HG03460 (cell line): ENCODE results near the gene ADAT3.

Experiments
- ATAC-seq: cut with Tn5 transposase; IDR thresholded peaks from one replicate; pipeline ENCODE4 v1.9.1; 2021; ENCODE audit not compliant: unreplicated experiment

ADAT3 gene

DNA sequence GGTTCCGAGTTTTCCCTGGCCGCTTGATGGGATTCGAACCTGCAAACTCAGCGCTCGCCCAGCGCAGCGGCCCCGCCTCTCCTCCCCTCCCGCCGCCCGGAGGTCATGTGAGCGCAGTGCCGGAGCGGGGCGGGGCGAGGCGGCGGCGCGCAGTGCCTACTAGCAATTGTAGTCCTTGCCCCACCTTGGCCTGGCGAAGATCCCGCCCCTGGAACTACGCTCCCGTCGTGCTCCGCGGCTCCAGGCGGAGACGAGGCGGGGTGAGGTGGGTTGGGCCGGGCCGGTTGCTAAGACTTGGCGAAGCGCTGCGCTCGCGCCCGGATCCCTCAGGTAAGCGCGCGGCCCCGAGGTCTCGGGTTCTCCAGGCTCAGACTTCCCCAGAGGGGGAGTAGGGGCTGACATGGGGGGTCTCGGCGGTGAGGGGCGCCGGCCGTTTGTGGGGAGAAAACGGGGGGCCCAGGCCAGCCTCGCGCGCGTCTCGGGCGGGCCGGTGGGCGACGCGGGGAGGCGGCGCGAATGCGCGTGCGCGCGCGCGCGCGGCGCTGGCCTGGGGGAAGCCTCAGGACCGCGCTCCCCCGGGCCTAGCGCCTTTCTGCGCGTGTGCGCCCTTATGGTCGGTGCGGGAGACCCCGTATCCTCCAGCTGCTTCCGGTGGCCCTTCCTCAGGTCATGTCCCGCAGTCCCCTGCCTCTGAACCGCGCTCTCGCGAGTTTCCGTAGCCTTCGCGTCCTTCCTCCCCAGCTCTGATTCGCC is at the start of gene ADAT3, which contains the start of gene SCAMP4:
Gene ADAT3, plus strand, starts transcription at position 290 of the 753 bp plus-strand sequence. CDS start 6,649 bp downstream, outside the sequence.
Gene SCAMP4, plus strand, starts transcription at position 290 of the 753 bp plus-strand sequence. CDS start 9,621 bp downstream, outside the sequence.
- peak; percentile 79 for ATAC-seq

DNA sequence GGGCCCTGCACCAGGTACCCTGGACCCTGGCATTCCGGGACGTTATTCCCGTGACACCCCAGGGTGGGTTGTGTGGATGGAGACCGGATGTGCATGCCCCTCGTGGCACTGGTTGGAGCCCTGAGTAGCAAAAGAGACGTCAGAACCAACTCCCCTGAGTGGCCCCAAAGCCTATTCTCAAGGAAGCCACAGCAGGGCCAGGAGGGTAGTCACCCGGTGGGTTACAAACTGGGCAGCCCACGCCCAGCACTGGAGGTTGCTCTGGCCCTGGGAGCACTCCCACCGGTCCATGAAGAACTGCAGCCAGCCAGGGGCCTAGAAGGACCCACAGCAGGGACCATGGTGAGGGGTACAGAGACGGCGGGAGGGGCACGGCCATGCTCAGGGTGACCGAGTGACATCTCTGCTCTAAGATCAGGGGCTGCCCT is 49.4 kb upstream of the ADAT3 start:
- peak; percentile 10 for ATAC-seq

DNA sequence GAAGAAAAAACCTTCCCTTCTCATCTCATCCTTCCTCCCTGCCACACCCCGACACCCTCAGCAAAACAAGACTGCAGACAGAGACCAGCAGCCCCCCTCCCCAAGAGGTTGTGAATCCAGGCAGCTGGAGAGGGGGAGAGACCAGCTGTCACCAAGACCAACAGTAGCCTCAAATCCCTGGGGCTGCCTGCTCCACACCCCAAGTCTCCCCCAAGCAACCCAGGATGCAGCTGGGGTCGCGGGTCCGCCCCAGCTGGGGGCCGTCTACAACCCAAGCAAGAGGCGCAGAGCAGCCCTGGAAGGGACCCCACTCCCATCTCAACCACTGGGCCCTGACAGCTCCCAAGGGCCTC is 48.9 kb upstream of the ADAT3 start:
- no peak for ATAC-seq

DNA sequence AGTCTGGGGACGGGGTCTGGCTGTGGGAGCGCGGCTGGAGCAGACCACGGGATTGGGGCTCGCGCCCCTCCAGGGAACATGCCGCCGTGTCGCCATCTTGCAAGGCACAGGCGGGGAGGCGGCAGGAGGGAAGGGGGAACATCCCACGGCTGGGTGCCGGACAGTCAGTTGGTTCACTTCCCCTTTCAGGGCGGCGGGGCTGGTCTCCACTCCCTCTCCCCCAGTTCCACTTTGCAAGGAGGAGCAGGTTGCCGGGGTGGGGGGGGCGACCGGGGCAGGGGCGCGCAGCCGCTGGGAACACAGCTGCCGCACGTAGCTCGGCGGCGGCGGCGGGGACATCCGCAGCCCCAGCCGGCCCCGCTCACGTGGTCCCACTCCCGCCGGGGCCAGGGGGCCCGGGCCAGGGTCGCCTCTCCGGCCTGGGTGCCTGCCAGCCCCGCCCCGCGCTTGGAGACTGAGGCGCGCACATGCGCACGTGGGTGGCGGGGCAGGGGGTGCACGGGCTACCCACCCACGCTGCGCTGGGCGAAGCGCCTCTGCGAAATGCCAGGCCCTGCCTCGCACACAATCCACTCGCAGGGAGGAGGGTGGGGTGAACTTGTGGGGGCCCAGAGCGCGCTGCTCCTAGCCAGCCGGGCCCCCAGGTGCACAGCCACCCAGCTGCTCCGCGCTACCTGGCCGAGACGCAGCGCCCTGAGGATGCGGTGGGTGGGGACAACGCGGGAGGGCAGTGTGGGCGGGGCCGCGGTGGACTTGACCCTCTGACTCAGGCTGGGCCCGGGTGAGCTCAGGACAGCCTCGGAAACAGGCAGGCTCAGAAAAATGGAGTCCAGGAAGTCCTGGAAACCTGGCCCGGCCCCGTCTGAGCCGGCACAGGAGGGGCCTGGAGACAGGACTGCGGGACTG is 48.2 kb upstream of the ADAT3 start:
- no peak for ATAC-seq

DNA sequence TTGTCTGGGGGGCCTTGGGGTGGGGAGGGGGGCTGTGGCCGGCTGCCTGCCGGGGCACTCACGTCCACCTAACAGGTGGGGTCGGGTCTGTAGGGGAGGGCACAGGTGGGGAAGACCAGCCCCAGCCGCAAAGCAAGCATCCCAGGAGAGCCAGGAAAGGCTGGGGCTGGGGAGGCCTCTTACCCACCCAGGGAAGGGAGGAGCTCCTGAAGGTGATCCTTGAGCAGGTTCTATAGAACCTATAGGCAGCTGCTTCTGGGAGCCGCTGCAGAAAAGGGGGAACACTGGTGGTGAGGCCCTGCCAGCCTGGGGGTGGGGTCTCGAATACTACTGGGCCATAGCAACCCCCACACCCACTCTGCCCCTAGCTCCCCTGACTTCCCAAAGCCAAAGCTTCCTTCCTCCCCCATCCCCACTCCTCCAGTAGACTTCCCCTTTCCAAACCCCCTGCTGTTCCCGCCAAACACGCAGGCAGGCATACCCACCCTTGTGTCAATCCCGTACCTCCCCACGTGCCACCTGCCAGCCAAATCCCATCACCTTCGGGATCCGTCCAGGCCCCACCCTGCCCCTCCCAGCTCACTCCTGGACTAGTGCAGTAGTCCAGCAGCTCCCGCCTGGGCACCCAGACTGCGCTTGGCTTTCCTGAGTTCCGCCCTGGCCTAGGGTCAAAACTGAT is 47.4 kb upstream of the ADAT3 start:
- no peak for ATAC-seq

DNA sequence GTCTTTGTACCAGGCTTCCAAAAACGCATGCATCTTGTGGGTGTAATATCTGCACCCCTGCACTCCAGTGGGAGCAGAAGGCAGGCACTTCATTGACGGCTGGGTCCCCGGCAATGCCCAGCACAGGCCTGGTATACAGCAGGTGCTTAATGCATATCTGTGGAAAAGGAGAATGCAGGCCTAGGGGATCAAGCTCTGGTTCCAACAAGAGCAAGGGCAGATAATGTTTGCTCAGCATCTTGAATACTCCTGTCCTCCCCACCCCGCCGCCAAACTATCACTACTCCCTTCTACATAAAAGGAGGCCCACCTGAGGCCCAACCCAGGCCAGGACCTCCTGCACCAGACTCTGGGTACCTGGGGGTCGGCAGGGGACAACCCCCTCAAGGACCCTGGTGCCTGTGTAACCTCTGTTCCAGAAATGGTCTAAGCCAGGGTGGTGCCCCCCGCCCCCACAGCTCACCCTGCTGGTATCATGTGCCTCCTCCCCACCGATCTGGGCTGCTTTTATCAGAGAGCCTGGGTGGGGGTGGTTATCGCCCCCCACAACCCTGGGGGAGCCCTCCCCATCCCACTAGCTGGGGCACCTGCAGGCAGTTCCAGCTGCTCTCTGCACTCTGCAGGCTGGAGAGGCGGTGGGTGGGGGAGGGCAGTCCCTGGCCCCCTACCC is 46.7 kb upstream of the ADAT3 start:
- ATAC-seq, result no peak

DNA sequence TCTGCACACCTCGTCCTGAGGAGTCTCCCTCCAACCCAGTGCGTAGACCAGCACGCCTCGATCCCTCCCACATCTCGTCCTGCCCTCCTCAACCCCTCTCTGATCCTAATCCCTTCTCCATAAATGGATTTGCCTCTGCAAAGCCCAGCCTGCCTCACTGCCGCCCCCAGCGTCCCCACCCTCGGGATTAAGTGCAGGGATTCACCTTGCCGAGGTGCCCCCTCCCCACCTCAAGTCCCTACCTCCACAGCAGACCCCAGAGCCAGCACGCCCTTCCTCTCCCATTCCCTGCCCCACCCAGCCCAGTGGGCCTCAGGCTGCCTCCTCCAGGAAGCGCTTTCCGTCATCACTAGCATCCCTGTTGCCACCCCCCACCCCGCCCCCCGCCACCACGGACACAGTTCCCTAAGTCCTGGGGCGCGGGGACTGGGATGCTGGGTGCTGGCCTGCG is 45.8 kb upstream of the ADAT3 start:
- no peak for ATAC-seq

DNA sequence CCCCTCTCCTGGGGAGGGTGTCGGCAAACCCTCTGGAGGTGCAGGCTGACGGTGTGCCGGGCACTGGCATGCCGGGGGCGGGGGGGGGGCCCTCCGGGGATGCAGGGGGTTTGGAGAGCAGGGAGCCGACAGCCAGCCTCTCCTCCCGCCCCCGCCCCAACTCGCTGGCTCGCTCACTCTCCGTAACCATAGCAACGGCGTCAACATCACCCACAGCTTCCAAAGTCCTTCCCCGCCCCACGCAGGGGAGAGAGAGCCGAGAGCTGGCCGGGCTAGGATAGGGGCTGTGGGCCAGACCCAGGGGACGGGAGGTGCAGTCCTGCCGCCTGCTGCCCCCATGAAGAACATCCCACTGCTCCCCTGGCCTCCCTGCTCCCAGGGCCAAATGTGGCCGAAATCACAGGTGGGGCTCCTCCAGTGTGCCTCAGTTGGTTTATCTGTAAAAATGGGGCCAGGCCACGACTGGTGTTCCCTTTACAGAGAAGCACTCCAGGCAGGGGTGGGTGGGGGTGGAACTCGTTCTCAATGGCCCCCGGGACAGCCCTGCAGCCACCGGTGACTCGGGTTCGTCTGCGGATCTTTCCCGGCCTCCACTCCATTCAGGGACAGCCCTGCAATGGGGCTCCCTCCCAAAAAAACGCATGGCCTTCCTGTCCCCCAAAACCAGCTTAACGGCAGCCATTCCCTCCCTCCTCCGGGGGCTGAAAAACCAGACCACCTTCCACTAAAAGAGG is 45.0 kb upstream of the ADAT3 start:
- ATAC-seq, result no peak

DNA sequence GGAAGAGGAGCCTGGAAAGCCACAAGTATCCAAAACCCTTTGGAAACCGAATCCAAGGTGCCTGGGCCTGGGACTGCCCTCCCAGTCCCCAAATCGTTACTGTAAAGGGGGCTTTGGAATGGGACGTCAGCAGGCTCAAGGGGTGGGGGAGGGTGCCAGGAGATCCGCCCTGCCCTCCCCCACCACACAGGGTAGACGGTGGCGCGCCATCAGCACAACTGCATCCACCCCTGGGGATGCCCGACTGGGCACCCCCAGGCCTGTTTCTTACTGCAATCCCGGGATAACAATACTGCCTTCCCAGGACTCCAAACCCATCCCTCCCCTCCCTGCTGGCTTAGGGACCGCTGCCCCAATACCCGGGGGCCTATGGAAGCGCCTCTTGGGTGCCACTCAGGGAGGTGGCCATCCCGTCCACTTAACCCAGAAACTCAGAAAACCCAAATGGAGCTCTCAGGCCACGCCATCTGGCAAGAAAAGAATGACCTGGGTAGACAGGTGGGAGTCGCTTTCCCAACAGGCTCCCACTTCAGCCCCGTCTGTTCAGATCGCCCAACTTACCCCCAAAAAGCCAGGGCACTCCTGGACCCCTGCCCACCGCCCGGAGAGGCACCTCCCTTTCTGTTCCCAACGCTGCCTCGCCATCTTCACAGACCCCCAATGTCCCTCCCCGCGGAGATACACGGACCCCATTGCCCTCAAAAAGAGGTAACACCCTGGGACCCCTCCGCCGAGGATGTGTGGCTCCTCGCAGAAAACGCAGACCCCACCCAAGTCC is 44.2 kb upstream of the ADAT3 start:
- ATAC-seq, result no peak

DNA sequence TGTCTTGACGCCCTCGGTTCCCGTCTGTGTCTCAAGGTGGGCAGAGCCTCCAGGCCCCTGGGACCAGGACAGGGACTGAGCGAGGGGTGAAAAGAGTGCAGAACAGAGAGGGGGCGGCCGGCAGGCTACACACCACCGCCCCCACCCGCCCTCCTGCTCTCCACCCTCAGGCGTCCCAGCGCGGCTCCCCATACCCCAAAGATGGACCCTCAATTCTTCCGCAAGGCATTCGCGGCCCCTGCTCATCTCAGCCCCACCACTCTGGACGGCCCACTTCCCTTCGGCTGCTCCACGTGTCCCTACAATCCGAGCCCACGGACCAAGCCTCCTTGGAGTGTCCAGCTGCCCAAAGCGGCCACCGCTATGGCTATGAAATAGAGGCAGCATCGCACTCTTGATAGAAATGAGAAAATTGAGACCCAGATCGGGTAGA is 43.6 kb upstream of the ADAT3 start:
- no peak for ATAC-seq

DNA sequence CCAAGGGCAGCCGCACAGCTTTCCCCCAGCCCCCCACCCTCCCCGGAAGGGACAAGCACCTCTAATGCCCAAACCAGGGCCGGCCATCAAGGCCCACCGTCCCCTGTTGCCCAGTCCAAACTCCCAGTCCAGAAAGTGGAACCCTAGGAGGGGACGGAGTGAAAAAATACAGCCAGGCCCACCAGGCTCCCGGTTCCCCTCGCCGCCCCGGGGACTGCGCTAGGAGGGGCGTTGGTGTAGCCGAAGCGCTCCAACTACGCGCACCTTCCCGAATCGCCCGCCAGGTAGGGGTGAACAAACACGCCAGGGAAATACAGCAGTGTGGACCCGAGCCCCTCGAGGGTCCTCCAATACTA is 43.2 kb upstream of the ADAT3 start:
- ATAC-seq, result no peak

DNA sequence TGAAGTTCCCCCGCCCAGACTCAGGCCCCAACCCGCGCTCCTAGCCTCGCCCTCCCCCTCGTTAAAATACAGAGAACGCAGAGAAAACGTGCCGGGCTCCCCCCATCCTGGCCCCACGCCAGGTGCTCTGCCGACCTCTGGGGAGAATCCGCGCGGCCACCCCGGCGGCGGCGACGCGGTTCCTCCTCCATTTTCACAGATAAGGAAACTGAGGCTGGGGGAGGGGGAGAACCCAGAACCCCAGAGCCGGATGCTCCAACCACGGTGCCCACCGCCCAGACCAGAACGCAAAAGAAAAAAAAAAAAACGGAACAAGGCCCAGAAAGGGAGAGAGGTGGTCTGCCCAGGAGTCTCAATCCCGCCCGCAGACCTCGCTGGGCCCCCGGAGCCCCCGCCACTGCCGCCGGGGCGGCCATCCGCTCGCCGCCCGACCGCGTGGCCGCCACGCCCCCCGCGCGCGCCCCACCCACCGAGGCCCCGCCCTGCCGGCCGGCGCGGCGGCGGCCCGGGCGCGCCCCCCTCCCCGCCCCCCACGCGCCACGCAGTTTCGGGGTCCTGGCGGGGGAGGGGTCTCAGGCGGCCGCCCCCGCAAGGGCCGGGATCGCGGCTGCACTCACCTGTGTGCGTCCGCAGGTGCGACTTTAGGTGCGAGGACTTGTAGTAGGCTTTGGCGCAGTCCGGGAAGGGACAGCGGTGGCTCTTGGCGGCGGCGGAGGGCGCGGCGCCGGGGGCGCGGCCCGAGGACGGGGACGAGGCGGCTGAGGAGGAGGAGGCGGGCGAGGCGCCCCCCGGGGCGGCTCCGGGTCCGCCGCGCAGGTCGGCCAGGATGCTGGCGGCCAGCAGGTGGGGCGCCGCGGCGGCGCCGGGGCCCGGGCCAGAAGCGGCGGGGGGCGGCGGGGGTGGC is 42.5 kb upstream of the ADAT3 start:
- ATAC-seq, result no peak

DNA sequence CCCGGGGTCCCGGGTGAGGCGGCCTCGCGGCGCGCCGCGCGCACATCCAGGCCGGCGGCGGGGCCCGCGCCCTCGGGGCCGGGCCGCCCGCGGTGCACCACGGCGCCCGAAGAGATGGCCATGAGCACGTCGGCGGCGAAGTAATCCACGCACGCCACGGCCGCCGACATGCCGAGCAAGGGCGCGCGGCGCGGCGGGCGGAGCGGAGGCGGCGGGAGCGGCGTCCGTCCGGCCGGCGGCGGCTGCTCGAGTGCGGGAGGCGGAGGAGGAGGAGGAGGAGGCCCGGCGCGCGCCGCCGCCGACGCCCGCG is 41.9 kb upstream of the ADAT3 start, which contains the start of gene KLF16:
Gene KLF16, minus strand, starts transcription at position 252 of the 310 bp plus-strand sequence. Its CDS starts 82 bp downstream, at position 170.
- no peak for ATAC-seq

DNA sequence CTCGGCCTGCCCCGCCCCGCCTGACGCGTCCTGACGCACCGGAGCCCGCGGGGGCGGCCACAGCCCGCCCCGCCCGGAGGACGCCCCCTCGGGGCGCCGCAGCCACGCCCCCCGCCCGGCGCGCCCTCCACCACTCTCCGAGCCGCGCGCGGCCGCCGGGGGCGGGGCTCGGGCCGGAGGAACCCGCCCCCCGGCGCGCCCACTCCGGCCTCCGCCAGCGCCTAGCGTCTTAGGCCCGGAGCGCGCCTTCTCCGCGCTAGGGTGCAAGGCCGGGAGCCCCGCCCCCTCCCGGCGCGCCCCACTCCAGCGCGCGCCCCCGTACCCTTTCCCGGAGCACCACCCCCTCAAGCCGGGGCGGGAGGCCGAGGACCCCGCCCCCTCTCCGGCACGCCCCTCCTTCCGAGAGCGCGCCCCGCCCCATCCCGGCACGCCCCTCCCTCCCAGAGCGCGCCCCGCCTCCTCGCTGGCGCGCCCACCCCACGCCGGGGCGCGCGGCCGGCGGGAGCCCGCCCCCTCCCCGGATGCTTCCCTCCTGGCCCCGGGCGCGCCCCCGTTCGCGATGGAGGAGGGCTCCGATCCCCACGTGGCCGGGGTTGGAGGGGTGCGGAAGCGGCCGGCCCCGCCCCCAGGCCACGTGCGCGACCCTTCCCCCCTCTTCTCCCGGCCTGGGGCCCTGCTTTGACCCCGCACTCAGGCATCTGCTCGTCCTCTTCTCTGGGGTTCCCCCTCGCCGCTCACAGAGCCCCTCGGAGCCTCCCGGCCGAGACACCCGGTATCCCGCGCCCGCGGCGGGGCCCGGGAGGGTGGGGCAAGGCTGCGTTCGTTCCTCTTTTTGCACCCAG is 41.3 kb upstream of the ADAT3 start:
- ATAC-seq, result peak; percentile 42

DNA sequence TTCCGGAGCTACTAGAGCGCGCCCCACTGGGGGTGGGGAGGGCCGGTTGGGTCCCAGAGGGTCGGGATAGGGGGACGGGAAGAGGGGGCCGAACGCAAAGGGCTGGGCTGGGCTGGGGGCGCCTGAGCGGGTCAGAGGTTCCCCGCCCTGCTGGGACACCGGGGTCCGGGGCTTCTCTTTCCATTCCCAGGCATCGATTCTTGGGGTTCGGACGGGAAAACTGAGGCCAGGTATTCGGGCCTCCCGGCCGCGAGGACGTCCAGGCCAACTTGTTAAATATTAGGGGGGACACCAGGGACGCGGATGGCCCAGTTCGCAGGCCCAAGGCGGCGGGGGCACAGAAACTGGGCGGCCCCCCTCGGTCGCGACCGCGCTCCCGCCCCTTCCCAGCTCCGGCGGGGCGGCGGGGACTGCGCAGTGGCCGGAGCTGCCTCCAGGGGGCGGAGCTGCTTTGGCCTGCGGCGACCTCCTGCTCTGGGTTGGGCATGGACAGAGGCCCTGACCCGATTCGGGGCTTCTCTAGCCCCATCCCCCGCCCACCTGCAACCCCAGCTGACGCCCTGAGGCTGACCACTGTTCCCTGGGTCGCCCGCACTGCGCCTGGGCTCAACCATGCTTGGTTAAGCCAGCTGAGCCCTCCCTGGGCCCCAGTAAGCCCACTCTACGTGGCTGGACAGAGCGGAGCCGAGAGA is 40.6 kb upstream of the ADAT3 start:
- ATAC-seq, result peak; percentile 31

DNA sequence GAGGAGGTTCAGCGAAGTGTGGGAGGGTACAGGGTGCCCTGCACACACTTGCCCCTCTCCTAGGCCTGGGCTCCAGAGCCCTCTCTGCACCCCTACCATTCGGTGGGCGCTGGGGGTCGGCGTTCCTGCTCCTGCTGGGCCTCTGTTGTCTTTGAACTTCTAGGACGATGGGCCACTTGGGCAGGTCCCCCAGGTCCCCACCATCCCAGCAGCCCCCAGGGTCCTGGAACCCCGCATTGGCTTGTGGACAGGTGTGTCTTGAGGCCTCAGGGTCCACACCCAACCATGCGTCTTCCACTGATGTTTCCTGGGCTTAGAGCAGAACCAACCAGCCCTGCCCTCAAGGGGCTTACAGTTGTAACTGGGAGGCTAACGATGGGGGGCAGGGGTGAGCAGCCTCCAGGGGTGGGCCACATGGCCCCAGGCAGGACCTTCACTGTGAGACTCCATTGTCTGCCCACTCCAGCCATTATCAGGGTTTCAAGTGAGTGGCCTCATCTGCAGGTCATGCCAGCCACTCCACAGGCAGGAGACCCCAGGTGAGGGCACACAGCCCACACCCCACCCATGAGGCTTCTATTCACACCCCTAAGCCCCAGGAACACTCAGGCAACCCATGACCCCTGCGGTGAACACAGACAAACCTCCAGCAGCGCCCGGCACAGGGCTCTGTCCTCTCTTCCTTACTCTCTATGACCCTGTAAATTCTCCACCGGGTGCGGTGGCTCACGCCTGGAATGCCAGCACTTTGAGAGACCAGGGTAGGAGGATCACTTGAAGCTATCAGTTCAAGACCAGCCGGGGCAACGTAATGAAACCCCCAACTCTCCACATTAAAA is 39.8 kb upstream of the ADAT3 start:
- no peak for ATAC-seq
